ENCODE measurements around the gene SCGB2B2.
A peak's percentile ranks its signal among the peaks of the same experiment; 100 is the strongest.
"Not testable (repeated sequence)": the region's sequence is repeated elsewhere in the genome, so short reads cannot be mapped to it uniquely, and the experiment has no call there.

Gene SCGB2B2

DNA sequence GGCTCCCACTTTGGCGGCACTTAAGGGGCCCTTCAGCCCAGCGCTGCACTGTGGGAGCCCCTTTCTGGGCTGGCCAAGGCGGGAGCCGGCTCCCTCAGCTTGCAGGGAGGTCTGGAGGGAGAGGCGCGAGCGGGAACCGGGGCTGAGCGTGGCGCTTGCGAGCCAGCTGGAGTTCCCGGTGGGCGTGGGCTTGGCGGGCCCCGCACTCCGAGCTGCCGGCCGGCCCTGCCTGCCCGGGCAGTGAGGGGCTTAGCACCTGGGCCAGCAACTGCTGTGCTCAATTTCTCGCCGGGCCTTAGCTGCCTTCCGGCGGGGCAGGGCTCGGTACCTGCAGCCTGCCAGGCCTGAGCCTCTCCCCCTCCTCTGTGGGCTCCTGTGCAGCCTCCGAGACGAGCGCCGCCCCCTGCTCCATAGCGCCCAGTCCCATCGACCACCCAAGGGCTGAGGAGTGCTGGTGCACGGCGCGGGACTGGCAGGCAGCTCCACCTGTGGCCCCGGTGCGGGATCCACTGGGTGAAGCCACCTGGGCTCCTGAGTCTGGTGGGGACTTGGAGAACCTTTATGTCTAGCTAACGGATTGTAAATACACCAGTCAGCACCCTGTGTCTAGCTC lies 8.8 kb downstream of the SCGB2B2 start:
- not testable (repeated sequence) for DNase-seq

DNA sequence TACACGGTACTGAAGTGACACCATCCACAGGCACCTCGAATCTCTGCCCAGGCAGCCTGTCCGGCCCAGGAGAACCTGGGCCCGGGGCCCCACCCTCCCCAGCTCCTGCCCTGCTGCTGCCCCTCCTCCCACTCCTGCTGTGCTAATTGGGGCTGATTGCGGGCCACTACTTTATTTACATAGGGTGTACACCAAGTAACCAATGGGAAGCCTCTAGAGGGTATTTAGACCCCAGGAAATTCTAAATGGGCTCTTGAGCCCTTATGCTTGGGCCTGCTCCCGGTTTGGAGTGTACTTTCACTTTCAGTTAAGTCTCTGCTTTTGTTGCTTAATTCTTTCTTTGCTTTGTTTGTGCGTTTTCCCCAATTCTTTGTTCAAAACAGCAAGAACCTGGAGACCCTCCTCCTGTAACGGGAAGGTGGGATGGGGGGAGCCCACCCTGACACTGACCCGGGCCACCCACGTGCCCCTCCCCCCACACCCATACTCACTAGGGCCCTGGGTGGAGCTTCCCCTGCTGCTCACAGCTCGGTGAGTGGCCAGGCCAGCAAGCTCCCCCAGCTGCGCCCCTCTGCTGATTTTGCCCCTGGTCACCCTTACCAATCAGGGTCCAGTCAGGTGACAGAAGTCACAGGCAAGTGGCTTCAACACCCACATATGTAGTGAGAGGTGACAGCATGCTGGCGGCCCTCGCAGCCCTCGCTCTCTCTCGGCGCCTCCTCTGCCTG lies 9.4 kb downstream of the SCGB2B2 start:
- DNase-seq, result no peak

DNA sequence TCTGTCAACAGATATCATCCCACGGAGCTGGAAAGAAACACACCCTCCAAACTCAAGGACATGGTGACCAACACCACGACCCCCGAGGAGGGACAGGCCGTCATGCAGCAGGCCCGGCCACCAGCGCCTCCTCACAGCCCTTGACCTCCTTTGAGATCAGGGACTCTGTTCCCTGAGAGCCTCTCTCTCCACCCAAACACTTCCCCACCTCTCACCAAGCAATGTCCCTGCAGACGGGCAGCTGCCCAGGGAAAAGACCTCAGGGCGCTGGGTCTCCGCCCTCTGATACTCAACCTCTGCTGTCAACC lies 10.0 kb downstream of the SCGB2B2 start:
- no peak for DNase-seq

DNA sequence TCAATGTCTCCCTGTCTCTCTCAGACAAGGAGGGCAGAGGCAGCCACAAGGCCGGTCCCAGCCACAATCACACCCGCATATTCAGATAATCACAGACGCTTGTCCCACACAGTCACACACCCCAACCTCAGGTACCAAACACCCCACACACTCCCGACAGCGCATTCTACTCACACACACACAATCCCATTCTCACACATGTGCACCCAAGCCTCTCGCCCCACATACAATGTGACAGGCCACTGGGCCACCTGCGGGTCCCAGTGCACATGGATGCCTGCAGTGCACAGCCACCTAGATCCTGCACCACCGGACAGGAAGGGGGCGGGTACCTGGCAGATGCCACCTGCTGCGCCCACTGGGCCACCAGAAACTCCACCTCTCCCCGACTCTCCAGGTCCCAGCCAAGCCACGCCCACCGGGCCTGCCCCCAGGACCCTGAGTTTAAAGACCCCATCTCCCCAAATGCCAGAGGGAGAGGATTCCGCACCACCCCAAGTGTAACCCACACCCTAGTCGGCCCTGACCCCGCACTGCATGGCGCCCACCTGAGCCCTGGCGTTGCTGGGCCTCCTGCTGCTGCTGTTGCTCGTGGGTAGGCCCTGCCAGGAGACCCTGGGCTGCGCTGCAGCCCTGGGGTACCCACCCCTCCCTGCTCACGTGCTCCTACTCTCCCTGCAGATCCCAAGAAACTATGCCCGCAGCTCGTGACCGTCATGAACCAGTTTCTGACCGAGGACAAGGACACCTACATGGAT lies 10.6 kb downstream of the SCGB2B2 start:
- DNase-seq, result no peak

DNA sequence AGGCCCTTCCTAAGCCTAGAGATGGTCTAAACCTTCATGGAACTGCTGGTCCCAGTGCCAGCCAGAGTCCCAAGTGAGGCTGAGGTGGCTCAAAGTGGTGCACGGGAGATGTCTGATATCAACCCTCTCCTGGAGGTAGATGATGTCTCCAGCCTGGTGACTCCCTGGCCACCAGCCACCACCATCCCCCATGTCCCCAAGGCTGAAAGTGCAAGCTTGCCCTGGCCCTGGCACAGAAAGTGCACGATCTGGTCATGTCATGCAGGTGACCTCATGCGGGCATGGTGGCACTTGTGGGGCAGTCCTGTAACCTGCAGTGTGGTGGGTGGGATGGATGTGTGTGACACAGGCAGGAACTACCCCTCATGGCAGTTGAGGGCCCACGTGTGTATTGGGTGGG lies 11.7 kb downstream of the SCGB2B2 start:
- not testable (repeated sequence) for DNase-seq

DNA sequence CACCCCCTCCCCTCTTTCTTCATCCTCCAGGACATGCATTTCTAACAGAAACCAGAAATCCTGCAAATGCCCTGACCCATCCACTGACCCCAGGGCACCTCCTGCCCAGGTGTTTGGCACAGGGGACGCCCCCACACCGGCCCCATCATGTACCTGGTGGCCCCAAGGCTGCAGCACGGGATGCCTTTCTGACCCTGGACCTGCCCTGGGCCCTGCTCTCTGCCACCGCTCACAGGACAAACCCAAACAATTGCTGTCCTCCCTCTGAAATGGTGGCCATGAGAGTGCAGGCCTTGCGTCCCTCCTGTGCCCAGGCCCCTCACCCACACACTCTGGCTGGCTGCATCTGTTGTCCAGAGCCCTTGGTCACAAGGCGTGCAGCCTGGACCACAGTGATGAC lies 12.1 kb downstream of the SCGB2B2 start:
- DNase-seq, result no peak

DNA sequence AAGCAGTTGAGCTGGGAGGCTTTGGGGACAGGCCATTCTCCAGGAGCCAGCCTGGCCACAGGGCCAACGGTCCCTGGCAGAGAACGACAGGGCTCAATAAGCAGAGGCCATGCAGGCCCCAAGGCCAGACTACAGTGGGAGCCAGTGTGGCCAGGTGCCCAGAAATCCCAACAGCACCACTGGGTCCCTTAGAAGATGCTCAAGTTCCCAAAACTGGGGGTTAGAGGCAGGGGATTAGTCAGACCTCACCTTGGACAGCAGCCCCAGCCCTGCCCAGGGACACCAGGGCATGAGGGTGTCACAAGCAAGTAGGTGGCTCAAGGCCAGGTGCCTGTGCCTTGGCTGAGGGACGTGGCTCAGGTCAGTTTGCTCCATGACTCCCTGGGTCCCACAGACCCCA lies 12.8 kb downstream of the SCGB2B2 start:
- no peak for DNase-seq

DNA sequence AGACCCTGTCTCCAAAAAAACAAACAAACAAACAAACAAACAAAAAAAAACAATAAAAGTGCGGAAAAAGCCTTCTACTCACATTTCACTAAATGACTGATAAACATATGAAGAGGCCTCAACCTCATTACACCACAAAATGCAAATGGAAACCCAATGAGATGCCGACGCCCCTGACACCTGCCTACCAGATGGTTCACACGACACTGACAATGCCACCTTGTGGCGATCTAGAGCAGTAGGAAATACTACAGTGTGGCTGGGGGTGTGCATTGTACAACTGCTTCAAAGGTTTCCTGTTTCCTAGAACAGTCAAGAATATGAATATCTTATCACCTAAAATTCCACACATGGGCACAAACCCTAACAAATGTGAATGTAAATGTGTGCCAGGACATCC lies 14.0 kb downstream of the SCGB2B2 start:
- DNase-seq, result no peak

DNA sequence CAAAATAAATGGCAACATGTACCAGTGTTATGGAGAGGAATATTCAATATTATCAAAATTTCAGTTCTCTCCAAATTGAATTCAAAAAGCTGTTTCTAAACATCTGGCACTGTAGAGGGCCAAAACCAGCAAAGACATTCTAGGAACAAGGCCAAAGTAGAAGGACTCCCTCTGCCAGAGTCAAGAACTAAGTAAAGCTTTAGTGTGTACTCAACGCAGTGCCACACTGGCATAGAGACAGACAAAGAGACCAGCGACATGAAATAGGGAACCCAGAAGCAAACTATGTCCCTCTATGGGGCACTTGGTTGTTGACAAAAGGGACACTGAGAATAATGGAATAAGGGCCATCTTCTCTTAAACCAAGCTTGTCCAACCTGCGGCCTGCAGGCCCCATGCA lies 15.6 kb downstream of the SCGB2B2 start:
- DNase-seq, result no peak

DNA sequence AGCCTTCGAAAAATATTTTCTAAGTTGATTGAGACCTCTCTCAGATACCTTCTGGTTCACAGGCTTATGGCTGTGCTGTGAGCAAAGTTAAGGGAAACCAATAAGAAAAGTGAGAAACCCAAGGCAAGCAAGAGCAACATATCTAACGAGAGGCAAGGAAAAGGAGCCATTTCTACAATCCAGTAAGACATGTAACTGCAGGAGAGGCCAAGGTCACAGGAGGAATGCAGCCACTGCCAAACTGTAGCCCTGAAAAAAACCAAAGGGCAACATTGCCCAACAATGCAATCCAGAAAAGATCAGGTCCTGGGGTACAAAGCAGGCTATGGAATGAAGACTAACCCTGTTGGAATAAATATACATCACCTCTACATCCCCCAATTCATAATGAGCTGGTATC lies 21.3 kb downstream of the SCGB2B2 start:
- DNase-seq, result no peak

DNA sequence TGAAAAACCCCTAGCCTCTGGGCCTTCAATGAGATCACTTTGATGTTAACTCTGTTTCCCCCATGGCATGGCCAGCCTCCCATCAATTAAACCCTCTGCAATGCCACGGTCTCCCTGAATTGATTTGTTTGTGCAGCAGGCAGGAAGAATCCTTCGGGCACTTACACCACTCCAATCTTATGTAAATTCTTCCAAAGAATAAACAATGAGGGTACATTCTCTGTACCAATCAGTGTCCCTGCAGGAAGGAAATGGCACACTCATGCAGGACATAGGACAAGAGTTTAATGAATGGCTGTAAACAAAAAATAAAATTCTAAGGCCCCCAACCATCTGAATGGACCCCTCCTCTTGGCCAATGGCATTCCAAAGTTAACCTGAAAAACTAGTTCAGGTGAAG lies 22.2 kb downstream of the SCGB2B2 start:
- DNase-seq, result no peak

DNA sequence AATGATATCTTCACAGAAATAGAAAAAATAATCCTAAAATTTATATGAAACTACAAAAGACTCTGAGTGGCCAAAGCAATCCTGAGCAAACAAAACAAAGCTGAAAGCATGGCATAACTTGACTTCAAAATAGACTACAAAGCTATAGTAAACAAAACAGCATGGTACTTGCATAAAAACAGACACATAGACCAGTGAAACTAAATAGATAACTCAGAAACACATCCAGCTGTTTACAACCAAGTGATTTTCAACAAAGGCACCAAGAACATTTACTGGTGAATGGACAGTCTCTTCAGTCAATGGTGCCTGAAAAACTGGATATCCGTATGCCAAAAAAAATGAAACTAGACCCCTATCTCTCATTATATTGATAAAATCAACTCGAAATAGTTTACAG lies 25.2 kb downstream of the SCGB2B2 start:
- no peak for DNase-seq

DNA sequence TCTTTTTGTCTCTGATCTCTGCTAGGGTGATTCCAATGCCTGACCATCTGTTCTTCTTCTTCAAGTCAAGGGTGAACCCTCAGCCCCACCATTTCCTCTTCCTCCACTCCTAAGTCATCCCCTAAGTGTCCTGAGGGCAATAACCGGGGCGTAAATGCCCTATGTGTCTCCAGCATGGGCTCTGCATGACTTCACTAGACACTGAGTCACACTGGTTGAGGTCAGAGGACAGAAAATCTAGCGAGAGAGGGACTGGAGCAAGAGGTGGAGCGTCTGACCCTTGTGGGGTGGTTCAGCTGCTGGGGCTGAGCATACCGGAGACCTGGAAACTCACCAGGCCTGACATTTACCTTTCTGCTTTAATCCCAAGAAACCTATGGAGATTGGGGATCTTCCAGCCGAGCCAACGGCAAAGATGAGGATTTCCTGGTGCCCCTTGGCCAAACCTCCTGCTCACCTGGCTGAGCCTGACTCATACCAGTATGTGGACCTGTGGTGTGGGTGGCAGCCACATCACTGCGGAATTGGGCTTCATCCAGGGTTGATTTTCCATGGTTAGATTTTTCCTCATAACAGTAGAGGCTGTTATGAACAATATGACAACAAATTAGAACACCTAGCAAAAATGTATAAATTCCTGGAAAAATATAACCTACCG lies 26.9 kb downstream of the SCGB2B2 start:
- DNase-seq, result no peak

DNA sequence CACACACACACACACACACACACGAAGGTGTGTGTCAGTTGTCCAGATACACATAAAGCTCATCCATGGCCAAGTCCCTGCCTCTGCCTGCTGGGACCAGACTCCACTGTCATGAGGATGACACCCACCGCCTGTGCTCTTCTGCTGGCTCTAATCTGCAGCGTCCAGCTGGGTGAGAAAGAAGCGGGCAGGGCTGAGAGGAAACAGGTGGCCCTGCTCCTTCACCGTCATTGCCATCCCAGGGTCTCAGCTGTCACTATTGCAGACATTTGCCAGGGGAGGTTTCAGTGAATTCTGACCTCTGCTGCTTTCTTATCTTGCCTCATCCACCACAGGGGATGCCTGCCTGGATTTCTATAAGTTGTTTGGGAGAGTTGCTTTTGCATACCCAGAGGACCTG lies 31.4 kb downstream of the SCGB2B2 start:
- no peak for DNase-seq

DNA sequence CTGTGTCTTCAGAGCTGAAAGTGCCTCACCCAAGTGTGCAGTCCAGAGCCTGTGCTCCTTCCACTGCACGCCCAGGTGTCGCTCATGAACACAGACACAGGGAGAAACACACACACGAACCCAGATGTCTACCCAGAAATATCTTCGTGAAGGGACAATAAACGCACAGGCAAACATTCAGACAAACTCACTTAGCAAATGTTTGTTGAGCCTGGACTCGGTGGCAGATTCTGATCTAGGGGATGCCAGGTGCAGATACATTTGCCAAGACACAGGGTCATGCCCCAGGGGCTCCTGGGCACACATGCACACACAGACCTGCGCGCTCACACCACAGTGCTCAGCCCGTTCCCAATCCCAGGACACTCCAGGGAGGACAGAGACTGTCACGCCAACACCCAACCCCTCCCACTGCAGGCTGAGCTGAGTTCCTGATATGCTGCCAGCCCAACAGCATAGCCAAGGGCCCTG lies 31.9 kb downstream of the SCGB2B2 start:
- no peak for DNase-seq

DNA sequence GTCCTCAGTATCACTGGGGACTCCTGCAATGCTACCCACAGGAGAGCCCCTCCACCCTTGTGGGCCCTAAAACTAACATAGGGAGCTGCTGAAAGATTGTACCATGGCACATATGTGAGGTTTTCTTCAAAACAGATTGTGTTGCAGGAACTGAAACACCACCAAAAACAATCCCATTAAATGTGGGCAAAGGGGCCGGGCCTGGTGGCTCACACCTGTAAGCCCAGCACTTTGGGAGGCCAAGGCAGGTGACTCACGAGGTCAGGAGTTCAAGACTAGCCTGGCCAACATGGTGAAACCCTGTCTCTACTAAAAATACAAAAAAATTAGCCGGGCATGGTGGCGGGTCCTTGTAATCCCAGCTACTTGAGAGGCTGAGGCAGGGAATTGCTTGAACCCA lies 34.7 kb downstream of the SCGB2B2 start:
- no peak for DNase-seq

DNA sequence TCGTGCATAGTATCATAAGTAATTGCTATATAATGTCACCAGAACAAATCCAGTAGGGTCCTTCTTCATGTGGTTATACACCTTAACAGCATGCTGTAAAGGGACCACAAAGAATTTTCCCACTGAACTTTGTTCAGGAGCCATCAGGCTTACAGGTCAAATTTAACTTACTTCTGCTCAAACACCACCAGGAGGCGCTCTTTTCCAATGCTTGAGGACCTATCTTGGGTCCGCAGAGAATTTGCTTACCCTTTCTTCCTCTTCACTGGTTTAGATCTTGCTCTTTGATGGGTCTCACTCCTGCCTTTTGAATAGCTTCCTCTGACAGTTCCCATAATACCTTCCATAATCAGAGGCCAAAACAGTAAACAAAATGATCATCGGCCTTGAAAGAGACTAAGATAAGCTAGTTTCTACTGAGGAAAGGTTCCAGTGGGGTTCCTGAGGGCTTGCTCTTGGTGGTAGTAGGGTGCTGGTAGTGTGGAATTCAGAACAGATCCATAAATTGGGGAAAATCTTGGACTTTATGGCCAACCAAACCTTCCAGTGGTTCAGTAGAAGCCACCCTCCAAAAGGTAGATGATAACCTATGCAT lies 37.4 kb downstream of the SCGB2B2 start:
- DNase-seq, result peak; percentile 51

DNA sequence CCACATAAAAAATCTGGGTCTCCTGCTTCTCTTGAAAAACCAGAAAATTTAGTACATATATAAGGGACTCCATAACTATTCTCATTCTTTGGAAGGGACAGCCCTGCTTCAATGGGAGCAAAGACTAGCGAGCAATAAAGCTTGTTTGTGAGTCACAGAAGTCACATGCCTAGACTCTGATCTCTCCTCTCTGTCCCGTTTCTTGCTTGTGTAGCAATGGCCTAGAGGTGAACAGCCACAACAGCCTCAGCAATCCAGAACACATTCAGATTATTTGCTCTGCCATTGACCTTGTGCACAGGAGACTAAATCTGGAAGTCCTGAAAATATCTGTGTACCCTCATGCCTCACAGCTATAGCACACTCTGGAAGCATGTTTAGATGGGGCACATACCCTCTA lies 43.2 kb downstream of the SCGB2B2 start:
- DNase-seq, result no peak

Data from activated naive CD4-positive, alpha-beta T cell treated with anti-CD3 and anti-CD28 coated beads, Interleukin-2, amount 50 U/mL, for 16 hours (primary cell).